H1 (cell line): ENCODE measurements around the gene TFF1.

Experiments used
- CTCF ChIP-seq, 3 experiments: IDR thresholded peaks; 1 replicate in 2 of 3; 2 replicates in 1 of 3; pipeline versions ENCODE4 v1.5.1 to v1.6.1; 2011; ENCODE audit warnings: low read length in 3 of 3, mild to moderate bottlenecking in 3 of 3, inconsistent platforms in 2 of 3, low read depth in 1 of 3, moderate library complexity in 1 of 3; ENCODE audit not compliant: insufficient read depth in 1 of 3; ENCODE audit errors: control extremely low read depth in 1 of 3
- JUN ChIP-seq: IDR thresholded peaks from 2 replicates; pipeline ENCODE4 v1.6.1; 2011; ENCODE audit warnings: low read depth, mild to moderate bottlenecking, improper control_type of control experiment, low read length
- PHF8 ChIP-seq: fragments of 200-600 bp; sonication (generic); conservative IDR thresholded peaks from 2 replicates; pipeline ENCODE4 v1.7.1; 2012; ENCODE audit warnings: low read depth, mild to moderate bottlenecking, inconsistent platforms, low read length, moderate library complexity
- RAD21 ChIP-seq, 2 experiments: IDR thresholded peaks in 1 of 2; conservative IDR thresholded peaks in 1 of 2; 2 replicates each; pipeline ENCODE4 v1.6.1; 2011; ENCODE audit warnings: low read depth in 2 of 2, low read length in 2 of 2, improper control_type of control experiment in 1 of 2, inconsistent platforms in 1 of 2, mild to moderate bottlenecking in 1 of 2, moderate library complexity in 1 of 2

- TF ChIP-seq CTCF (IDR thresholded peaks at IDR 0.05; ENCODE audit: control extremely low read depth in 1 of 3, insufficient read depth in 1 of 3, low read depth in 1 of 3, low read length in 3 of 3) (no peak), RAD21 (IDR thresholded peaks at IDR 0.05 in 1 of 2, conservative IDR thresholded peaks at IDR 0.05 in 1 of 2; ENCODE audit: low read depth in 2 of 2, low read length in 2 of 2) (no peak), PHF8 (no peak), JUN (no peak)
Observed at GRCh38 chr21:42396799-42397745, 30.7 kb upstream of the TFF1 start.
